T47D (cell line): Measurements from ENCODE around the gene UGP2.

Experiments used
- DNase-seq, 2 experiments: peaks; one replicate each; pipeline versions ENCODE4 v3.0.0 to v3.0.0-alpha.2; 2011 to 2012; ENCODE audit warnings: low read depth in 1 of 2, low spot score in 1 of 2
- JUND ChIP-seq: IDR thresholded peaks from 2 replicates; pipeline ENCODE4 v1.6.1; 2012; ENCODE audit warnings: low read depth
- in situ Hi-C: cut with HindIII; loops from 2 replicates; pipeline ENCODE4 v1.10.0; 2016; ENCODE audit warnings: low sequenced_read_pairs, low pct_unique_long_range_greater_than_20kb

The UGP2 gene

GRCh38 chr2:63875559-63876245 lies 34.0 kb downstream of the UGP2 start:
- in situ Hi-C loops, result no loop called here
- no peak for DNase-seq
- no peak for TF ChIP-seq JUND

GRCh38 chr2:63876311-63876710 lies 34.6 kb downstream of the UGP2 start:
- in situ Hi-C loops, result no loop called here

DNA sequence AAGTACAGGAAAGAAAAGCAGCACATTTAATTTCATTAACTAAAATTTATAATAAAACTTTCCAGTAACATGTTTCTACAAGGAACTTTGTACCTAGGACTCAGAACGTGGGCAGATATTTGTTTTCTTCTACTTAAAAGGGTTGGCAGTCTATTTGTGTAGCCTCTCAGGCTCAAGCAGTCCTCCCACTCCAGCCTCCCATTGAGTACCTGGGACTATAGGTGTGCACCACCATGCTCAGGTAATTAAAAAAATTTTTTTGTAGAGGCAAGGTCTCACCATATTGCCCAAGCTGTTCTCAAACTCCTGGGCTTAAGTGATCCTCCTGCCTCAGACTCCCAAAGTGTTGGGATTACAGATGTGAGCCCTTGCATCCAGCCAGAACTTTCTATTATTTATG lies 36.8 kb downstream of the UGP2 start:
- in situ Hi-C loops, result no loop called here
- no peak for TF ChIP-seq JUND
- no peak for DNase-seq

More at GRCh38 chr2:63876311-63876710, 34.6 kb downstream of the UGP2 start:
- DNase-seq, result no peak
- TF ChIP-seq JUND, result no peak

DNA sequence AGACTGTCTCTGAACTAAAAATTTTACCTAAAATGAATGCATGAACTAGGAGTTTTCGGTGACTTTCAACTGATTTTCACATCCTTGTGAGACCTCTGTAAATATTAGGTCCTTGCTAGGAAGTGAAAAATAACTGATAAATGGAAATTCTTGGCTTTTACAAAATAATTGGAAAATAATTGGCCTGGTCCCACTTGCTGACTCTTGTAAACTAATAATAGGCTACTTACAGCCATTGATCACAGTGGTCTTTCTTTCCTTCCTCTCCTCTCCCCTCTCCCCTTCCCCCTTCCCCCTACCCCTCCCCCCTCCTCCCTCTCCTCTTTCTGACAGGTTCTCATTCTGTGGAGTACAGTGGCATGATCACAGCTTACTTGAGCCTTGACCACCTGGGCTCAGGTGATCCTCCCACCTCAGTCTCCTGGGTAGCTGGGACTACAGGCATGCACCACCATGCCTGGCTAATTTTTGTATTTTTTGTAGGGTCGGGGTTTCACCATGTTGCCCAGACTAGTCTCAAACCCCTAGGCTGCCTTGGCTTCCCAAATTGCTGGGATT lies 38.3 kb downstream of the UGP2 start:
- in situ Hi-C loops, result no loop called here
- no peak for DNase-seq
- TF ChIP-seq JUND, result no peak

DNA sequence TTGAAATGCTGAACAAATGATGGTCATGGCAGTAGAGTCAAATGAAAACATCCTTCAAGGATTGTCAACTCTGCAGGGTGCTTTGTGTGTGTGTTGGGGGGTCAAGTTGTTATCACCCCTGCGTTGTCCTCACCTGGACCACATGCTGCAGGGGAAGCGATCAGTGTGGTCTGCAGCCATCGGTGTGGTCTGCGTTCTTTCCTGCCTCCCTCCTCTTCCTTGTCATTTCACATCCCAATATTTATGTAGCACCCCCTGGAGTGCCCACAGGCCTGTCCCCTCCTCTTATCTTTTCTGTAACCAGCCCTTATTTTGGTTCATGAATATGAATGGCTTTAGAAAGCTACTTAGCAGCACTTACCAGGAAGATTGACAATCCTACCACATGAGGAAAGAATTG lies 38.9 kb downstream of the UGP2 start:
- in situ Hi-C loops, result no loop called here
- DNase-seq, result no peak
- no peak for TF ChIP-seq JUND

GRCh38 chr2:63881205-63881604 lies 39.5 kb downstream of the UGP2 start:
- DNase-seq, result no peak
- in situ Hi-C loops, result no loop called here
- no peak for TF ChIP-seq JUND

GRCh38 chr2:63882395-63883105 lies 40.9 kb downstream of the UGP2 start:
- DNase-seq, result no peak
- TF ChIP-seq JUND, result no peak
- in situ Hi-C loops, result no loop called here

DNA sequence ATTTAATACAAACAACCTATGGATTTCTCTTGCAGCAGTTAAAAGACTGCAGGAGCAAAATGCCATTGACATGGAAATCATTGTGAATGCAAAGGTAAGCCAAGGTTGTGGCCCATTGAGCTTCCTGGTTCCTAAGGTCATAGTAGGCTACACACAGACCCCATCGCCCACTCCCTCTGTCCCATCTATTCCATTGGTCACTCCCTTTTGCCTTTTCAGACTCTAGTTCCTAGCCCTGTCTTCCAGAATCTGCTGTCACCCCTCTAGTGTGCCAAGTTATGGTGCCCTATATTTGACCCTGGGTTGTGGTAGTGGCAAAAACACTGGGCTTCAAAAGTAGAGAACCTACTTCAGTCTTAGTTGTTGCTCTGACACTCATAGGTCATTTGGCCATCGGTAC lies 44.7 kb downstream of the UGP2 start:
- no peak for DNase-seq
- in situ Hi-C loops, result no loop called here
- TF ChIP-seq JUND, result no peak

DNA sequence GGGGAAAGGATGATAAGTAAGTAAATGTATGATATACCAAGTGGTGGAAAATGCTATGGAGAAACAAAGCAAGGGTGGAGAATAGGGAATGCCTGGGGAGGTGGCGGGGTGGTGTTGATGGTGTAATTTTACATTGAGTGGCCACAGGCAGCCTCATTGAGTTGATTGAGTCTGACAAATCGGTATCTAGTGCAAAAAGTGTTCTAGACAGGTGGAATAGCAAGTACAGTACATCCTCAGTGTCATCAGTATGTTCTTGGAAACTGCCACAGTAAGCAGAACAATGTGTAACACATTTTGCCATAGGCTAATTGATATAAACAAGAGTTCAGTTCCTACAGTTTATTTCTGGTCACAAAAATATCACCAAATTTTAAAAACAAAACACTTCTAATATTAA lies 46.4 kb downstream of the UGP2 start:
- in situ Hi-C loops, result no loop called here
- no peak for TF ChIP-seq JUND
- DNase-seq, result no peak

GRCh38 chr2:63888490-63889402 lies 47.0 kb downstream of the UGP2 start:
- no peak for TF ChIP-seq JUND
- peak; percentile 4 to 51 for DNase-seq
- in situ Hi-C loops, result no loop called here

DNA sequence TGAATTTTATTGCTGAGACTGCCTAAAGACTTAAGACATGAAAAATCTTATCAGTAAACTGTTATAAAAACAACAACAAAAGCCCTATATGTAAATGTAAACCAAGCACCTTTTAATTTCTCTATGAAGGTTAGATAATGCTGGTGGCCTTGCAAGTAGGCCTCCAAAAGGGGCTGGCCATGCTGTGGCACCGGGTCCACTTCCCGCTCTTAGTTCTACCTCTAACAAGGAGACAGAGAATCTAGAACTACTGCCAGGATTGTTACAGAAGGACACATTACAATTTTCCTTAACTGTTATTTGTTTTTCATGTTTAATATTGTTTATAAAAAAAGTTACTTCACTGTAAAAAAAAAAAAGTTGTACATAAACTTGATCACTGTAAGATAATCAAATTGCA lies 49.0 kb downstream of the UGP2 start:
- no peak for DNase-seq
- TF ChIP-seq JUND, result no peak
- in situ Hi-C loops, result no loop called here

DNA sequence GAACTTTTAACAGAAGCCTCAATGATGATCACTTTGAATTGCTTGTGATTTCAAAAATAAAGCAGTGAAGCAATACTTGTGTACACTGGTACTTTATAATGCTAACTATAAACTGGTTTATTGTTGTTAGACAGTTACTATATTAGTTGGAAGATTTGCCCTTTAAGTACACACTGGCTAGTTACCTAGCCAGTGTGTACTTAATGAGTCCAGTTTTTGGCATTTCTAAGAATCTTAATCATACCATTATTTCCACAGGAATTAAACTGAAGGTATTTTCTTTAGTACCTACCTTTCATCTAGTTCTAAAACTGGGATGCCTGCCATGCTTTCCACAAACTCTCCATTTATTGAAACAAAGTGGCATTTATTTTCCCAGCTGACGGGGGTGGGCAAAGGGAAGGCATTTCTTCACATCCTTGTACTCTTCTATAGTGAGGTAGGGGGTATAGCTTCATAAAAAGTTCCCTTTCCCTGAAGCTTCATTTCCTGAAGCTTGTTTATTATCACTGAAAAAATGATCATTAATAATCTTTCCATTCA lies 49.9 kb downstream of the UGP2 start:
- no peak for TF ChIP-seq JUND
- in situ Hi-C loops, result no loop called here
- DNase-seq, result no peak
